Right atrium auricular region (tissue), 2 donors: ENCODE measurements around the gene RBKS. TPM values are rescaled to one million over a fixed set of nuclear protein-coding genes. Genes with fewer than 3 reads are reported as not detected.

Experiments used
- DNase-seq: peaks from one replicate; pipeline ENCODE4 v3.0.0-alpha.2; 2019; ENCODE audit warnings: low spot score
- H3K27ac ChIP-seq, 2 donors: fragments of 200-600 bp; sonication (generic); 1 replicate in 1 of 2; 2 replicates in 1 of 2; pipeline ENCODE4 v1.5.1; 2016 to 2019
- H3K27me3 ChIP-seq, 2 donors: fragments of 200-600 bp; sonication (generic); one replicate each; pipeline versions ENCODE4 v1.5.1 to v1.6.0; 2017 to 2019
- H3K36me3 ChIP-seq: fragments of 200-600 bp; sonication (generic); one replicate; pipeline ENCODE4 v1.5.1; 2016
- H3K4me1 ChIP-seq, 2 donors: fragments of 200-600 bp; sonication (generic); one replicate each; pipeline versions ENCODE4 v1.5.1 to v1.6.0; 2017 to 2019
- H3K4me3 ChIP-seq, 2 donors: fragments of 200-600 bp; sonication (generic); 1 replicate in 1 of 2; 2 replicates in 1 of 2; pipeline ENCODE4 v1.5.1; 2017 to 2019; ENCODE audit warnings: mild to moderate bottlenecking in 1 of 2, moderate library complexity in 1 of 2
- H3K9me3 ChIP-seq, 2 donors: fragments of 200-600 bp; sonication (generic); one replicate each; pipeline ENCODE4 v1.5.1; 2019
- total RNA-seq, 2 donors: library from RNA; depleted of rRNA; stranded (reverse); fragments of >200 nt; gene quantifications; one replicate each; pipeline ENCODE4 v1.1.0, GENCODE V29; 2016
- TF ChIP-seq, protein P1 (sequence below), 2 donors: fragments of 200-600 bp; sonication (generic); IDR thresholded peaks; one replicate each; pipeline ENCODE4 v1.5.1; 2019; ENCODE audit warnings: antibody characterized with exemption in 2 of 2

RBKS gene
- total RNA-seq, 2 donors from 2014 or later = 1.6 to 2.1 TPM

DNA sequence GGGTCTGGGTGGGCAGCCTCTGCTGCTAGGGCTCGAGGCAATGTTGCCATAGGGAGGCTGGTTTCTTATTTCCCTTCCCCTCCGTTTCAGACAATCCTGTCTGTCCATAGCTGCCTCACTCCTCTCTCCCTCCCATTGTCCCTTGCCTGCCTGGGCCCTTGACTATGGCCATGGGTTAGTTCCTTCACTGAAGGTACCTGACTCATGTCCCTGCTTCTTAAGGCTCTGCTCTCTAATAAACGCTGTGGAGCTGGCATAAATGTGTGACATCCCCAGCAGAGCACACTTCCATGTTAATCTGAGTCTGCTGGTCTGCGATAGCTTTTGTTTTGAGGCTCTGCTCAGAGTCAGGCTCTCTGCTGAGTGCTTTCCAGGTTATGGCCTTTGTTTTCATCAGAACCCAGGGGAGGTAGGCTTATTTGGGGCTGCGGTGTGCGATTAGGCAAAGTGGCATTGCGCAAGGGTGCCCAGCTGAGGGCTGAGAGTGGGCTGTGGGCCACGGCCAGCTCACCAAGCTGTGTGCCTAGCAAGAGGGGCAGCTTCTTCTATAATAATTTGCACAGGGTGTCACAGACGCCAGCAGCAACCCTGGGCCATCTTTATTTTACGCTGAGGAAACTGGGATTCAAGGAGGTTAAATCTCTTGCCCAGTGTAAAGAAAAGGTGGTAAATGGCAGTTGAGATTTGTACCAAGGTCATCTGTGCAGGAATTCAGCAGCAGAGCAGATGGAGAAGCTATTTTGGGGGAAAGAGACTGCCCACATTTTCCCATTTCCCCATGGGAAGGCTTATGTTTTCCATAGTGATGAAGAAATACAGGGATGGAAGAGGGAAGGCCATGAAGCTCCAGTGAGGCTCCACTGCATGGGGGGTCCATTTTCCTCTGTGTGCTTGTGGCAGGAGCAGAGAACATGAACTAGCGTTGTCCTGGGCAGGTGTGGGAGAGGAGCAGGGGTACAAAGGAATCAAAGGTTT is 93.1 kb downstream of the RBKS start:
- no peaks in the 10 kb centered on the region for H3K36me3 ChIP-seq
- no peaks in the 10 kb centered on the region for H3K9me3 ChIP-seq
- H3K27me3 ChIP-seq = no peaks in the 10 kb centered on the region
- DNase-seq = no peak
- H3K4me1 ChIP-seq = peaks cover 0 to 59% of the 10 kb centered on the region in 2 donors
- TF ChIP-seq, protein P1, sequence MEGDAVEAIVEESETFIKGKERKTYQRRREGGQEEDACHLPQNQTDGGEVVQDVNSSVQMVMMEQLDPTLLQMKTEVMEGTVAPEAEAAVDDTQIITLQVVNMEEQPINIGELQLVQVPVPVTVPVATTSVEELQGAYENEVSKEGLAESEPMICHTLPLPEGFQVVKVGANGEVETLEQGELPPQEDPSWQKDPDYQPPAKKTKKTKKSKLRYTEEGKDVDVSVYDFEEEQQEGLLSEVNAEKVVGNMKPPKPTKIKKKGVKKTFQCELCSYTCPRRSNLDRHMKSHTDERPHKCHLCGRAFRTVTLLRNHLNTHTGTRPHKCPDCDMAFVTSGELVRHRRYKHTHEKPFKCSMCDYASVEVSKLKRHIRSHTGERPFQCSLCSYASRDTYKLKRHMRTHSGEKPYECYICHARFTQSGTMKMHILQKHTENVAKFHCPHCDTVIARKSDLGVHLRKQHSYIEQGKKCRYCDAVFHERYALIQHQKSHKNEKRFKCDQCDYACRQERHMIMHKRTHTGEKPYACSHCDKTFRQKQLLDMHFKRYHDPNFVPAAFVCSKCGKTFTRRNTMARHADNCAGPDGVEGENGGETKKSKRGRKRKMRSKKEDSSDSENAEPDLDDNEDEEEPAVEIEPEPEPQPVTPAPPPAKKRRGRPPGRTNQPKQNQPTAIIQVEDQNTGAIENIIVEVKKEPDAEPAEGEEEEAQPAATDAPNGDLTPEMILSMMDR (IDR thresholded peaks at IDR 0.05) = no peak
- H3K4me3 ChIP-seq = no peak overlapping the region
- peak overlapping the region; percentile 86 to 92 for H3K27ac ChIP-seq

DNA sequence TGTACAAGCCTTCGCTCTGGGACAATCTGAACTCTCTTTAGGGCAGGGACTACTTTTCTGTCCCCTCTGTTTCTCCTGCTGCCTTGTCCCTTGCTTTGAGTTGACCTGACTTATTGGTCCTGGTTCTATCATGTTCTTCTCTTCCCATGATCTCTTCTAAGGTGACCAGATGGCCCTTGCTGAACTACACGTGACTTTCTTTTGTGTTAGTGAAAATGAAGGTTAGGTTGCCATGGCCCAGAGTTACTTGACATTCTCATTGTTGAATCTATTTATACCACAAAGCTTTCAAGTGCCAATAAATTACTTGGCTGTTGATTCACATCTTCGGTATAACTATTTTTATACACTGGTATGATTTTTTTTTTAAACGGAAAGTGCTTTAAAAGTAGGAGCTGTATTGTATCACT is 94.3 kb downstream of the RBKS start:
- DNase-seq = no peak

DNA sequence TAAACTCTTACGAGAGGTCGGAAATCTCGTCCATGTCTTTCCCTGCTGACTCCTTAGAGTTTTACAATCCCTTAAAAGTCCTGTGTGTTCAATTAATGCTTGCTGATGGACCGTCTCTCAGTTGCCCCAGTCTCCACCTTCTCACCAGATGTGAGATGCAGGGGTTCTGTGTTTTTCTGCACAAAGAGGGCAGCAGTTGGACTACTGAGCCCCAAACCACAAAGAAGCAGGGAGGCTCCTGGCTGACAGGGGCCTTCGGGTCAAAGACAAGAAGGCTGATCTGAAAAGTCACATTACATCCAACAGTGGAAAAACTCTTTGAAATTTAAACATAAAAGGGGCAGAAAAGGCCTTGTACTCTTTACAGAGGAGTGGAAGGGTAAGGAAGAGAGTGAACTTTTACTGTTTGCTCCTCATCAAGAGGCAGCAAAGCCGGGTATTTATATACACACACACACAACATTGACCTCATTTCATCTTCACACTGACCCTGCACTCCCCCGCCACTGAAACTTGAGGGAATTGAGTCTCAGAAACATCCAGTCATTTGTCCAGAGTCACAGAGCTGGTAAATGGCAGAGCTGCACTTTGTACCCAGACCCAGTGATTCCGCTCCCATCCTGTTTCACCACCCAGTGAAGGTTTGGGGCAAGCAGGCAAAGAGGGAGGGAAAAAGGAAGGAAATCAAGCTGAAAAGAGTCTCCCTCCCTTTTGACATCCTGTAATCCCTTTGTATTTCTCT is 94.9 kb downstream of the RBKS start:
- no peak for DNase-seq
- Histone ChIP-seq H3K27ac (peak overlapping the region; percentile 86 to 92), H3K9me3 (no peaks in the 10 kb centered on the region), H3K27me3 (no peaks in the 10 kb centered on the region), H3K4me1 (peaks cover 0 to 50% of the 10 kb centered on the region in 2 donors), H3K4me3 (no peak overlapping the region), H3K36me3 (no peaks in the 10 kb centered on the region)
- TF ChIP-seq, protein P1 (IDR thresholded peaks at IDR 0.05) = no peak

More for the DNA sequence above, 94.3 kb downstream of the RBKS start:
- Histone ChIP-seq H3K27me3 (no peaks in the 10 kb centered on the region), H3K36me3 (no peaks in the 10 kb centered on the region), H3K9me3 (no peaks in the 10 kb centered on the region), H3K4me1 (peaks cover 0 to 56% of the 10 kb centered on the region in 2 donors), H3K27ac (peak overlapping the region; percentile 86 to 92), H3K4me3 (no peak overlapping the region)
- TF ChIP-seq, protein P1 (IDR thresholded peaks at IDR 0.05) = no peak

DNA sequence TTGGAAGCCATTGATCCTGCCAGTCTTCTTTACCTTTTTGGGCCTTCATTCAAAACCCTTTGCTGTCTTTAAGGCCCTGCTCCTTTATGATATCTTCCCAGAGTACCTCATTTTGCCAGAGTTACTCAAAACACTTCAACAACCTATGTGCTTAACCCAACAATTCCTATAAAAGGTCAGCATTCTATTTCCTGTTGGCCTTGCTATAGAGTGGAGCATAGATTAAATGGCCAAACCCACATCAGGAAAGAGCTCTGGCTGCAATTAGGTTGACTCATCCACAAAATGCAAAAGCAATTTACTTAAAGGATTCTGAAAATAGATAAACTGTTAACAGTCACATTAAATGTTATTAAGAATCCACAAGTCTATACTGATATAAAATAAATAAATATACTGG is 97.4 kb downstream of the RBKS start:
- Histone ChIP-seq H3K9me3 (no peaks in the 10 kb centered on the region), H3K4me3 (no peak overlapping the region), H3K27ac (no peak overlapping the region), H3K27me3 (no peaks in the 10 kb centered on the region), H3K36me3 (no peaks in the 10 kb centered on the region), H3K4me1 (peaks cover 0 to 28% of the 10 kb centered on the region in 2 donors)
- TF ChIP-seq, protein P1 (IDR thresholded peaks at IDR 0.05) = no peak
- DNase-seq = no peak

DNA sequence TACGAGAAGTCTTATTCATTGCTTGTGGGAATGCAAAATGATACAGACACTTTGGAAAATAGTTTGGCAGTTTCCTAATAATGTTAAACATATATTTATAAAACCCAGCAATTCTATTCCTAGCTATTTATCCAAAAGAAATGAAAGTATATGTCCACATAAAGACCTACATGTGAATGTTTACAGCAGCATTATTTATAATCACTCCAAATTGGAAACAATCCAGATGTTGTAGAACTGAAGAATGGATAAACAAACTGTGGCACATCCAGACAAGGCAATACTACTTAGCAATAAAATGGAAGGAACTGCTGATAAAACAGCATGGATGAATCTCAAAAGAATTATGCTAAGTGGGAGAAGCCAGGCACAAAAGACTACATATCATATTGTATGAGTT is 99.4 kb downstream of the RBKS start:
- peaks cover 0 to 12% of the 10 kb centered on the region in 2 donors for H3K4me1 ChIP-seq
- TF ChIP-seq, protein P1 (IDR thresholded peaks at IDR 0.05) = no peak
- no peak for DNase-seq

More for the DNA sequence above, 99.4 kb downstream of the RBKS start:
- H3K4me3 ChIP-seq = no peak overlapping the region
- no peaks in the 10 kb centered on the region for H3K27me3 ChIP-seq
- H3K9me3 ChIP-seq = no peaks in the 10 kb centered on the region
- H3K27ac ChIP-seq = no peak overlapping the region
- no peaks in the 10 kb centered on the region for H3K36me3 ChIP-seq
